HG03460 (cell line): ENCODE measurements around the gene KCNK10.
A peak's percentile ranks its signal among the peaks of the same experiment; 100 is the strongest.

Experiments
- ATAC-seq: cut with Tn5 transposase; IDR thresholded peaks from one replicate; pipeline ENCODE4 v1.9.1; 2021; ENCODE audit not compliant: unreplicated experiment

The KCNK10 gene

GRCh38 chr14:88229428-88229827 is 93.6 kb downstream of the KCNK10 start:
- ATAC-seq = no peak

- no peak for ATAC-seq
Observed at GRCh38 chr14:88228522-88229236, 94.4 kb downstream of the KCNK10 start.

DNA sequence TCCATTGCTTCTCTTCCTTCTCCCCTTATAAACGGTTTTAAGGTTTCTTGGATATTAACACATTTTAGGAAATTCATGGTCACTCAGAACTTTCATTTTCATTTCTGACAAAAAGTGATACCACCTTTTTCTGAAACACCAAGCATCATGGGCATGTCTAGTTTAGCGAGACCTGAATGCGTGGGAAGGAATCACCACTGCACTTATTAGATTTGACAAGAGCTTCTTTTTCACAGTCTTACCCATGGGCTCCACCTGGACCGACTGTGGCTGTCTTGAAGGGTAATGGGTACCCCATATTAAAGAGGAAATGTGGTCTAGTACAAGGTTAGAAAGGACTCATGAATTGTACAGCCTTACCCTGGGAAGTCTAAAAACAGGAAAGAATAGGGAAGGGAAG is 95.4 kb downstream of the KCNK10 start:
- no peak for ATAC-seq

GRCh38 chr14:88225721-88226120 is 97.3 kb downstream of the KCNK10 start:
- no peak for ATAC-seq

DNA sequence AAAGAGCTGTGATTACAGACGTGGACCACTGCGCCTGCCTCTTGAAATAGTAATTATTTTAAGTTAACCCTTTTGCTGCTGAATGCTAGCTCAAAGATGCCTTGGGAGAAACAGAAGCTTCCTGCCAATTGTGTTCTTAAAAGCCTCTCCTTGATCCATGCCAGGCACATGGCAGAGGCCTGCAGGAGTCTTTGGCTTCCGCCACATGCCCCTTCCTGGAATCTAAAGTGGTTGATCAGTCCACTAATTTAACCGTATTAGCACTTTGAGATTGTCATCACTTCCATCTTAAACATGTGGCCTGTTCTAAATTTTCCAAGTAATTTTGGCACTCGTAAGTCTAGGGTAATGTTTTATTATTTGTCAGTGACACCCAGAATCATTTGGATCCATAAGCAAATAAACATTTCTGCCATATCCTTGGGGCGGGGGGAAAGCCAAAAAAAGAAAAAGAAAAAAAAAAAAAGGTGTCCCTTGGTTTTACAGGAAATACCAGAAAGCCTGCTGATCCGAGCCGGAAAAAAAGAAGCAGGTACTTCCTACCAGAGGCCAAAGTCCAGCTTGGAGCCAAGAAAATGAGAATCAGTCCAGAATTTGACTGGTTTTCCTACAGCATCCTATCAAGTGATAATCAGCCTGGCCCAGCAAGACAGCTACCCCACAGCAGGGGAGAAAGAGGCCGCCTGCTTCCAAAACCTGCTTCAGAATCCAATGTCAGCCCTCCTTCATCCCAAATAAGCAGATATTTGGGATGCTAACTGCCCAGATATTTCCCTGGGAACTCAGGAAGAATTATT is 104.8 kb downstream of the KCNK10 start:
- ATAC-seq = no peak

GRCh38 chr14:88212691-88213090 is 110.4 kb downstream of the KCNK10 start:
- no peak for ATAC-seq

DNA sequence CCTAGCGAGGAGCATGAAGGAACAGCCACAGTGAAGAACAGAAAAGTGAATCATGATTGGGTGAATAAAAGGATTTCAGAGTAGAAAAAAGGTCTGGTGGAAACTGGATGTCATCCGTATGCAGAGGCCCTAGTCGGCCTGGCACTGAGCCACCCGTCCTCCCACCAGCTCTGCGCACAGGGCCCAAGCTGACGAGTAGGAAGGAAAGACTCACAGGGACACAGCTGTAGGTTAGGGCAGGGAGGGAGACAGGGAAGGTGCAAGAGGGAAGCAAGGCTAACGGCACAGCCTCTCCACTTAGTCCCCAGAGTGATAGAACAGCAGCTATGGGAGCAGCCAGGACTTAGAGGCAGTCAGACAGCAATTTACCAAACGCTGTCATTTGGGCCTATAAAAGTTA is 112.6 kb downstream of the KCNK10 start:
- no peak for ATAC-seq

DNA sequence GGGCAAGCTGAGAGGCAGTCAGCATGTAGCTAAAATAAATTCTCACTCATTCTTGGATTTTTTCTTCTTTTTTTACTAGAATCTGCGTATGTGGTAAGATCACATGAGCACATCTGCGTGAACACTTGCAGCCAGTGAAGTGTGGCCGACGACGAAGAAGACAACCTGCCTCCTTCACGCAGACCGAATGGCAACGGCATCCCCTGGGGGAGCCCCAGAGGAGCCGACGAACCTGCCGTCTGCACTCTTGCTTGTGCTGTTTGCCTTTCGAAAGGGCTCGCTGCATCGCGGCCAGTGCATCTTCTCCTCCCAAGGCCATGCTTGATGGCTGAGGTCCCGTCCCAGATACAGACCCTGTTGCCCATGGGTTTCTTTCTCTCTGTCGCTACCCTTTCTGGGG is 113.8 kb downstream of the KCNK10 start:
- ATAC-seq = no peak

GRCh38 chr14:88208858-88209257 is 114.2 kb downstream of the KCNK10 start:
- ATAC-seq = no peak

- no peak for ATAC-seq
Observed at GRCh38 chr14:88204221-88204620, 118.8 kb downstream of the KCNK10 start.

DNA sequence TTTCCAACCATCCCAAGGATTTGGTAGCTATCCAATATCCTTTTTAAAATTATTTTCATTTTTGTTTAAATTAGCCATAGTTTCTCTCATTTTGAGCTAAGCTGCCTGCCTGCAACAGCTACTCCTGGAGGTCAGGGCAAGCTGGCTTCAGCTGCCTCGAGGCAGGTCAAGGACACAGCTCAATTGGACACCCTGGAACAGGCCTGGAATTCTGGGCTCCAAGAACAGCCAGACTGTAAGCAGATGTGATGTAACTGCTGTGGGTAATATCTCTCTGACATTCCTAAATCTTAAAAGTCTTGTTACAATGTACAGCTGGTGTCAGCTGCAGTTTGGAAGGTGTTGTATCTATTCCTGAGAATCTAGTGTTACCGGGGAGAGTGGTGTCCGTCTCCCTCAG is 119.8 kb downstream of the KCNK10 start:
- ATAC-seq = no peak

DNA sequence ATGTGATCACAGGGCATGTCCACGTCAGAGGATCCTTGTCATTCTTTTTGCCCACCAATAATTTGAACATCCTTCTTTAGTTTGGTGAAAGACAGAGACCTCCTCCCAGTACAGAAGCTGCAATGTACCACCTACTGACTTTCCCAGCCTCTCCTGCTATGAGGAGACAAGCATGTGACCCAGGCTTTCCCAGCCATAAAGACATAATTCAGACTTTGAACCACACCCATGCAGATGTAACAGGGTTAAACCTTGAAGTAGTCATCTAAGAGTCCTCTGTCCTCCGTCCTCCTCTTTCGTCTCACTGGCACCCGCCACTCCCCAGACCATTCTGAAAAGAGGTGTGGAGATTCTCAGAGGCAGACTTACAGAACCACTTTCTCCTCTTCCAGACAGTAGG is 120.8 kb downstream of the KCNK10 start:
- no peak for ATAC-seq

- no peak for ATAC-seq
Observed at GRCh38 chr14:88201851-88202250, 121.2 kb downstream of the KCNK10 start.

DNA sequence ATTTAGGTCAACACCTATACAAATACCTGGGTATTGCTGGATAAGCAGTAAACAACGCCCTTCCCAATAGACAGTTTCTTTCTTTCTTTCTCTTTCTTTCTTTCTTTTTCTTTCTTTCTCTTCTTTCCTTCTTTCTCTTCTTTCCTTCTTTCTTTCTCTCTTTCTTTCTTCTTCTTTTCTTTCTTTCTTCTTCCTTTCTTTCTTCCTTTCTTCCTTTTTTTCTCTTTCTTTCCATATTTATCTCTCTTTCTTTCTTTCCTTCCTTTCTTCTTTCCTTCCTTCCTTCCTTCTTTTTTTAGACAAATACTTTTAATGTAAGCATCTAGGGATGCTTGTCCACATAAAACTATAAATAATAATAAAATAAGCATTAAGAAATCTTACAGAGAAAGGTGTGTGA is 123.2 kb downstream of the KCNK10 start:
- ATAC-seq = no peak

DNA sequence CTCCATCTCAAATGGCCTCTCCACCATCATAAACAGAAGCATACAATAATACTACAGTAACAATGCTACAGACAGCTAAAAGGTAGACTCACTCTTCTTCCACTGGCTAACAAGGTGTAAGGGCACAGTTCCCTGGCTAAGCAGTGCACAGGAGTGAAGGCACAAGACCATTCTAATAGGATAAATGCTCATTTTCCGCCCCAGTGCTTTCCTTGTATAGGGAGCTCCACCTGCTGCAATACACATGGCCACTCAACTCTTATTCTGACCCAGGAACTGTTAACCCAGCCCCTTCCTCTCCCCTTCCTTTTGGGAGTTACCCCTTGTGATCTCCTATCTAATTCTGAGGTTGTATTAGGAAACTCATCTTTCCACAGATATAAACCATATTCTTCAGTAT is 124.6 kb downstream of the KCNK10 start:
- ATAC-seq = no peak

DNA sequence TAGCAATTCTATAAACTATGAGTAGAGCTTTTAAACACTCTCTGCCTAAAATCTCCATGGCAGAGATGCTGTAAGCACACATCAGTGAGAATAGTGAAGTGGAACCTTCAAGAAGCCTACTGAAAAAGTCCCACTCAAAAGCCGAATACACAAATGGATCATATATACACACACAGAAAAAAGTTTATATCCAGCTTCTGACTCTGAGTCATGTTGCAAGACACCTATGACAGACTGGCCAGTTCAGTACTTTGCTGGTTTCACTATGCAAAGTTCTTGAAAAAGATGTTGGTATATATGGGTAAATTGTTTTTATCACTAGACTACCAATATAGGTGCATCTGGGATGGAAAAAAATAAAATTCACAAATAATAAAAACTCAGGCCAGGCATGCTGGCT is 126.1 kb downstream of the KCNK10 start:
- ATAC-seq = no peak

DNA sequence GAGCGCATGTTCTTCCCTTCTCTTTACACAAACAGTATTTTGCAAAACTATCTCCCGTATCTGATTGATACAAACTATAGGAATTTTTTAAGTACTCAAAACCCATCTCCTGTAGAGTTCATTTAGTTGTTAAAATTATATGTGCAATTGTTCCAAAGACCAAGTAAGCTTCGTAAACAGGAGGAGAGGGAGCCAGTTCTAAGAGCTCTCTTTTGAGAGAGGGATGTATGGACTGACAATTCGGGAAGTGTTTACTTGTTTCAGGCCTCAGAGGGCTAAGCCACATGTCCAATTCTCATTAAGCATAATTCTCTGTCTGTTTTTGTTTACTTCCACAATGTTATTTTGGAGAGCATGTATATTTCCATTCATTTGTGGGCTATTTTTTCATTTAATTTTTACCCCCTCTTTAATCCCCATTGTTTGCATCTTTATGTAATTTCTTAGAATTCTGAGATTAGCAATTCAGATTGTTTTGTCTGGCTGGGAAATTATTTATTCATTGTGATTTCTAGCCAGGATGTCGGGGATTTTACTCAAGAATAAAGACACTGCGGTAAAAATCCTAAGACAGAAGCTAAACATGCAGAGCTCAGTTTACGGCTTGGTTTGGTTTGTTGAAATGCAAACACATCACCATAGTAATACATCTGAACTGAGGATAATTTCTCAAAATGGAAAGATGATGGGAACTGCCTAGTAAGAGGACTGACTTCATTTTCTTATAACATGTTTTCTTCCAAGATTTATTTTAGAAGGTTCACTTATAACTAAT is 126.8 kb downstream of the KCNK10 start:
- no peak for ATAC-seq

DNA sequence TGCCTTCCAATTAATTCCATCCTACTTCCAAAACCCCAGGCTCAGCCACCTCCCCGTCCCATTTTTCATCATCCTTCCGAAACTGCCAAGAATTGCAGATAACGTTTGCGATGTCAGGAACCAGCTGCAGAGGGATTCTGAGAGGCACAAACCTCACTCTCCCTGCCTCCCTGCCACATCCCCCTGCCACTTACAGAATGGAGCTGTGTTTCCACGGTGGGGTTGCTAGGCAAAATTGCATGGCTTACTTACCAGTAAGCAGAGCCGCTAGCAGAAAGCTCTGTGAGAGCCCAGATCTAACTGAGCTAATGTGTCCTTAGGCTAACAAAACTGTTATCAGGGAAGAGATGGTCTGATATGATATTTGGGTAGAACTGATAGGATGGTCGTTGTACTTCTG is 127.4 kb downstream of the KCNK10 start:
- ATAC-seq = no peak

DNA sequence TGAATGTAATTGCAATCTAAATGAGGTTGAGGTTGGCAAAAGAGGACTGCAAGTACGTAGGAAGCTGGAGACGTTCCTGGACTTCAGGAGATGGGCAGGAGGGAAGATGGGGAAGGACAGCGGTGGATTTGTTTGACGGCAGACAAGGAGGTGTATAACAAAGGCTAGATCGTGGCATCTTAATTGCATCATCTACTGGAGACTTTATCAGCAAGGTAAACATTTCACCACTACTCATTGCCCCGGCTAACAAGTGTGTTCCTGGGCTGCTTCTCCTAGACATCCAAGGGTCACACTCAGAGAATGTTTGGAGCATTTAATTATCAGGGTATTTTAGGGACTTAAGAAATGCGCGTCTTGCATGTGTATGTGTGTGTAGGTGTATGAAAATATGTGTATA is 128.5 kb downstream of the KCNK10 start:
- no peak for ATAC-seq

DNA sequence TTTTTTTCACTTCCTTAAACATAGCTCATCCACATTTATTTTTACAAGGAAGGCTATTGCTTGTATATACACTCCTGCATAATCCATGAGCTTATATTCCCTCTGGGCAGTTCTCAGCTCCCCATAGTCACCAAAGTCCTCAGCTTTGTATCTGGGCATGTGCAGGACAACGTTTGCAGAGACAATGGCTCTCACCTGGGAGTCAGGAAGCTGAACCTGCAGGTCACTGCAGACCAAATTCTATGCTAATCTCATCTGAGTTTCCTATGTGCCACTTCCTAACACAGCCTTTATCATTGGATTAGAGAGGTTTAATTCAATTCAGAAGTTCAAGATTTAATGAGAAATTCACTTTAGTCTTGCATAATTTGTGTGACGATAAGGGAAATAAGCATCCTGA is 131.5 kb downstream of the KCNK10 start:
- no peak for ATAC-seq

DNA sequence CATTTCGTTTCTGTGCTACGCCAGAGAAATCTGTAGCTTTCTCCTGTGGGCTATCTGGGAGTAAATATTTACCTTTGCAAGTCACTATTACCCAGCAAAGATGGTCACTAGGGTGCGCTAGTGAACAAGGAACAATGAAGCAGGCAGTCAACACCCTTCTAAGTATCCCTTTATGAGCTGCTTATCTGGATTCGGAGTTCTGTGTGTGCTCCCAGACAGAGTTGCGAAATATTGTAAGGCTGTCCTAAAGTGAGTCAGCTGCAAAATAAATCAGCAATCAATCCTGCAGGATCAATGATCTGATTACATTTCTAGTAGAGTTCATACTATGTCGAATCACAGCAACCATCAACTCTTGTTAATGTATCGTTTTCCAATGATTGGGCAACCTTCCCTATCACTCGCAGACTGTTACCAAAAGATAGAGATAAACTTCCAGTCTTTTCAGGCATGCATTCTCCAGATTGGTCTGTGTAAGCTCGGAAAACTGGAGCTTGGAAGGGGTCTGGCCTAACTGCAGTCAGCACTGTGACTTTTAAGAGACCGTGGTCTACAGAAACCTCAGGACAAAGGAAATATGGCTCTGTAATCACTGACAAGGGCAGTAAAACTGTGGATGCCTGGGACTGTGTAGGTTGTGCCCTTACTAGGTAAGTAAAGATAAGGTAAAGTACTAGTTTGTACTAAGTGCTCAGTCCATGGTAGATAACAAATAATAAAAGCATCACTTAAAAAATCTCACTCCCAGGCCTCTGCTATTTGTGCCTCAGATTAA is 133.5 kb downstream of the KCNK10 start:
- peak; percentile 80 for ATAC-seq
